ENCODE measurements around the gene EPB41.

EPB41 gene

DNA sequence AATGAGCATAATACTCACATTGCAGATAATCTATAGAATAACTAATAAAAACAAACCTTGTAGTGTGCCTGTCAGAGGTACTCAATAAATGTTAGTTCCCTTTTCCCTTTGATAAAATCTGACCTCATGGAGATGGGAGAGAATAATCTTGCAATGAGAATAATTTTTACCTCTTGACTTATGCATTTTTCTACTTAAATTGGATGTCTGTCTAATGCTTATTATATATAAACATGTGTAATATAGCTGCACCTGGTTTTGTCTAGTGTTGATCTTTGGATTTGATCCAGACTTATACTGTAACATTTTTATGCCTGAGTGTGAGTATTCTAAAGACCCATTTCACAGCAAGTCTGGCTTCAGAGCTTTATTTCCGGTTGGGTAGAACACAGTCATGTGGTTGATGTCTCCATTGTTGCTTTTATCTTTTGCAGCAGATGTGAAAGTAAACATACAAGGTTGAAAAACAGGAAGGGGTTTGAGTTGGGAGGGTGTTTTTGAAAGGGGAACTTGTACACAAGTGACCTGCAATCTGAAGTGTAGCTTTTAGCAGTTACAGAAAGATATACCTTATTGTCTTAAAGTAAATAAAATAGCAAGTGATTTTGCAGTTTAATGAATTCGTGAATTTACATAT lies 12.4 kb downstream of the EPB41 start:
- TF ChIP-seq HDGF (IDR thresholded peaks at IDR 0.05; ENCODE audit: borderline replicate concordance) = no peak
- no peak for TF ChIP-seq LEF1 (IDR thresholded peaks at IDR 0.05; ENCODE audit: borderline replicate concordance)
- no peak for TF ChIP-seq TARDBP (IDR thresholded peaks at IDR 0.05)
- TF ChIP-seq ARNT (IDR thresholded peaks at IDR 0.05) = no peak
- TF ChIP-seq ELF4 (IDR thresholded peaks at IDR 0.05) = no peak
- TF ChIP-seq L3MBTL2 (conservative IDR thresholded peaks at IDR 0.05) = no peak
- no peak for DNase-seq (ENCODE audit: extremely low spot score)
- POLR2A ChIA-PET = interaction anchor here (3.5 kb wide), 1 partner anchor 12 kb away, joined by 12 read pairs; the partner anchor contains the start of gene EPB41
- CTCF ChIA-PET = interaction anchor here (1.9 kb wide), 1 partner anchor 45 kb away, joined by 5 read pairs; no protein-coding TSS in a partner anchor

DNA sequence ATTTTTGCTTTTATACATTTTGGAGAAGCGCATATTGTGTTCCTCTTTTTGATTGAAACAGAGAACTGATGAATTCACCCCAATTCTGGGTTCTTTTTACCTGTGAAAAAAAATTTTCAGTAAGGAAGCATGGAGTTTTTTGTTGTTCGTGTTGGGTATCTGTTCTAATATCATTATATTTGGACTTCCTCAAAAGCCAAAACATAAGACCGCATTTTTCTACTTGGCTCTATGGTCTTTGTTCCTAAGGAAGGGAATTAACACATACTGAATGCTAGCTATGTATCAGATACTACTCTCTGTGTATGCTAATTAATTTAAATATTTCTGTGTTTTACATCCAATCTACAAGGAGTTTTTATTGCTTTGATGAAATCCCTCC lies 12.9 kb downstream of the EPB41 start:
- TF ChIP-seq BHLHE40 (IDR thresholded peaks at IDR 0.05; ENCODE audit: borderline replicate concordance) = no peak
- CTCF ChIA-PET = interaction anchor here (1.0 to 1.9 kb wide), 2 partner anchors 45 to 105 kb away, joined by 3 to 5 read pairs; no protein-coding TSS in a partner anchor
- no peak for DNase-seq (ENCODE audit: extremely low spot score)
- POLR2A ChIA-PET = interaction anchor here (3.5 kb wide), 1 partner anchor 13 kb away, joined by 12 read pairs; the partner anchor contains the start of gene EPB41

DNA sequence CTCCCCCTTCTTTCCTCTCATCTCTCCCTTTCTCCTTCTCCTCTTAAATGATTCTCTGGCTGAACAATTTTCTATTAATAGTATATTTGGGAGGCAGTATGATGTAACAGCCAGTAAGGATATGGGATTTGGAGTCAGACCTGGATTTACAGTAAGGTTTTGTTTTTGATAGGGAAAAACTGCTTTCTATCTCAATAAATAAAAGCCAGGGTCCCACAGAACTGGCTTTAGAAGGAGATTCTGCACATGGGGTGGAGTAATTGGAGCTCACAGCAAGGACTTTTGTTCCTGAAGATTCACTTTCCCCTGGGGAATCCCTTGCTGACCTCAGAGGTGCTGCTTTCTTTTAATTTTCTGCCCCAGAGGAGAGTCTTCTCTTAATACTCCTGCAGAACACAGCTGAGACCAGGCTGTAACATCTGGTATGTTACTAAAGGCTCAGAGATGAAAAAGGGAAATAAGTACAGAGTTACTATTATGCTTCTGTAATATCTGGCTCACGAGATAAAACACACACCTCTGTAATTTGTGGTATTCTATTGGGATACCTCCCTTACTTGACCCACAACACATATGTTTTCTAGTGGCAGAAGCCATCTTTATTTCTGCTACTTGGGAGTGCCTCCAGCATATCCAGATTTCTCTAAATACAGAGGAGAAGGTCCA lies 13.4 kb downstream of the EPB41 start:
- no peak for DNase-seq (ENCODE audit: extremely low spot score)
- CTCF ChIA-PET = interaction anchor here (1.0 to 1.9 kb wide), 2 partner anchors 46 to 105 kb away, joined by 3 to 5 read pairs; no protein-coding TSS in a partner anchor
- POLR2A ChIA-PET = interaction anchor here (3.5 kb wide), 1 partner anchor 13 kb away, joined by 12 read pairs; the partner anchor contains the start of gene EPB41
- TF ChIP-seq LEF1 (IDR thresholded peaks at IDR 0.05; ENCODE audit: borderline replicate concordance) (no peak), ELF4 (IDR thresholded peaks at IDR 0.05) (no peak), L3MBTL2 (conservative IDR thresholded peaks at IDR 0.05) (no peak), TARDBP (IDR thresholded peaks at IDR 0.05) (no peak), BHLHE40 (IDR thresholded peaks at IDR 0.05; ENCODE audit: borderline replicate concordance) (no peak), CTBP1 (IDR thresholded peaks at IDR 0.05; ENCODE audit: borderline replicate concordance) (no peak), ZNF384 (IDR thresholded peaks at IDR 0.05) (no peak), HDGF (IDR thresholded peaks at IDR 0.05; ENCODE audit: borderline replicate concordance) (no peak), SUZ12 (IDR thresholded peaks at IDR 0.05) (no peak), FOXM1 (IDR thresholded peaks at IDR 0.05; ENCODE audit: borderline replicate concordance) (no peak), SP1 (IDR thresholded peaks at IDR 0.05) (no peak), ARNT (IDR thresholded peaks at IDR 0.05) (no peak), NFRKB (IDR thresholded peaks at IDR 0.05) (no peak), FOXA1 (IDR thresholded peaks at IDR 0.05) (no peak), FOXK2 (IDR thresholded peaks at IDR 0.05) (no peak)
- TF ChIP-seq, protein P1, sequence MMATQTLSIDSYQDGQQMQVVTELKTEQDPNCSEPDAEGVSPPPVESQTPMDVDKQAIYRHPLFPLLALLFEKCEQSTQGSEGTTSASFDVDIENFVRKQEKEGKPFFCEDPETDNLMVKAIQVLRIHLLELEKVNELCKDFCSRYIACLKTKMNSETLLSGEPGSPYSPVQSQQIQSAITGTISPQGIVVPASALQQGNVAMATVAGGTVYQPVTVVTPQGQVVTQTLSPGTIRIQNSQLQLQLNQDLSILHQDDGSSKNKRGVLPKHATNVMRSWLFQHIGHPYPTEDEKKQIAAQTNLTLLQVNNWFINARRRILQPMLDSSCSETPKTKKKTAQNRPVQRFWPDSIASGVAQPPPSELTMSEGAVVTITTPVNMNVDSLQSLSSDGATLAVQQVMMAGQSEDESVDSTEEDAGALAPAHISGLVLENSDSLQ (IDR thresholded peaks at IDR 0.05) = no peak

DNA sequence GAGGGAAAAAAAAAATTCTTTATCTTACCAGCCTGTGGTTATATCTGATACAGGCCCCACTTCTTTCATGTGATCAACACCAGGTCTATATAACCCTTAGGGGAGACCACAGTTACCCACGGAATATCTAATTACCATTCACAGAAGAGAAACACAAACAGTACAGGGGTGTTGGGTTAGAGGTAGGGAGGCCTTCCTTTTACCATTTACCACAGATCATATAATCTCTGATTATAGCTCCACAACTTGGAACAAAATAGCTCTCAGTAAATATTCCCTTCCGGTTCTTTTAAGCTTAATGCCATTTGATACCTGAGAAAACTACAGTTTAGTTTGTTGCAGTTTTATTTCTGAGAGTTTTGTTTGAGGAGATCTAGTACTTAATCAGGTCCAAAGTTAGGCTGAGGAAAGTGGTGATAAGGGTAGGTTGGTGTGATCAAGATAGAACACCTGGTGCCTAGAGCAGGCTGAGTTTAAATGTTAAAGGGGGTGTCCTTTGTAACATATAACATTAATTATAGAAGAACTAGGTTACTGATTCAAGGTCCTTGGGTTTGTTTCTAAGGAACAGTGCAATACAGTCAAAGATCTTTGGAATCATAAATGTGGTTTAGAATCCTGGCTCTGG lies 14.1 kb downstream of the EPB41 start:
- TF ChIP-seq NFRKB (IDR thresholded peaks at IDR 0.05) (no peak), CTBP1 (IDR thresholded peaks at IDR 0.05; ENCODE audit: borderline replicate concordance) (no peak), FOXM1 (IDR thresholded peaks at IDR 0.05; ENCODE audit: borderline replicate concordance) (no peak), SP1 (IDR thresholded peaks at IDR 0.05) (no peak), FOXA1 (IDR thresholded peaks at IDR 0.05) (no peak), ELF4 (IDR thresholded peaks at IDR 0.05) (no peak), SUZ12 (IDR thresholded peaks at IDR 0.05) (no peak)
- TF ChIP-seq, protein P1 (IDR thresholded peaks at IDR 0.05) = no peak
- ChIA-PET CTCF (interaction anchor here (1.0 to 1.9 kb wide), 2 partner anchors 46 to 104 kb away, joined by 3 to 5 read pairs; no protein-coding TSS in a partner anchor), POLR2A (interaction anchor here (3.5 kb wide), 1 partner anchor 14 kb away, joined by 12 read pairs; the partner anchor contains the start of gene EPB41)
- DNase-seq (ENCODE audit: extremely low spot score) = no peak

DNA sequence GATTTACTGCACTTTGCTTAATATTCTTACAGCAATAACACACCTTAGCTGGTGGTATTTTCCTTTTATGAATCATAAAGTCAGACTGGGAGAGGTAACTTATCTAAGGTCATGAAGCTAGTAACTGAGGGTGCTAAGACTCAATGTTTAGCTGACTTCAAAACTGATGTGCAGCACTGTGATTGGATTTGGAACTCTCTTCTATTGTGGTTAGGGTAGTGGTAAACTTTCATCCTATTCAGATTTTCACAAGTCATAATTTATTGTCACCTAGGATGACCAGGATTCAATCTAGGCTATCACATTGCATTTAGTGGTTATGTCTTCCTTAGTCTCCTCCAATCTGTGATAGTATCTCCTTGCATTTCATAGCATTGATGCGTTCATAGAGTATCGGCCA lies 18.9 kb downstream of the EPB41 start:
- ChIA-PET CTCF (interaction anchor here (0.6 kb wide), 1 partner anchor 1875 kb away, joined by 3 read pairs; no protein-coding TSS in a partner anchor), POLR2A (no interaction called here)
- TF ChIP-seq SP1 (IDR thresholded peaks at IDR 0.05) (no peak), L3MBTL2 (conservative IDR thresholded peaks at IDR 0.05) (no peak)
- DNase-seq (ENCODE audit: extremely low spot score) = no peak

DNA sequence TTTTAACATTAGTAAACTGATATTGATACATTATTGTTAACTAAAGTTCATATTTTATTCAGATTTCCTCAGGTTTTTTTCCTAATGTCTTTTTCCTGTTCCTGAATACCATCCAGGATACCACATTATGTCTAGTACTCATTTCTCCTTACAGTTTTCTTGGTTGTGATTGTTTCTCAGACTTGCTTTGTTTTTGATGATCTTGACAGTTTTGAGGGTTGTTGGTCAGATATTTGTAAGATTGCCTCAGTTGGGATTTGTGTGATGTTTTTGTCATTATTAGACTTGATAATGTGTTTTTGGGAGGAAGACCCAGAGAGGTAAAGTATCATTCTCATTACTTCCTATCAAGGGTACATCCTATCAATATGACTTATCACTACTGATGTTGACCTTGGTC lies 19.5 kb downstream of the EPB41 start:
- TF ChIP-seq LEF1 (IDR thresholded peaks at IDR 0.05; ENCODE audit: borderline replicate concordance) (no peak), CTBP1 (IDR thresholded peaks at IDR 0.05; ENCODE audit: borderline replicate concordance) (no peak), SP1 (IDR thresholded peaks at IDR 0.05) (no peak), NFRKB (IDR thresholded peaks at IDR 0.05) (no peak), TARDBP (IDR thresholded peaks at IDR 0.05) (no peak), SUZ12 (IDR thresholded peaks at IDR 0.05) (no peak), HDGF (IDR thresholded peaks at IDR 0.05; ENCODE audit: borderline replicate concordance) (no peak), BHLHE40 (IDR thresholded peaks at IDR 0.05; ENCODE audit: borderline replicate concordance) (no peak), L3MBTL2 (conservative IDR thresholded peaks at IDR 0.05) (no peak), ZNF384 (IDR thresholded peaks at IDR 0.05) (no peak), FOXM1 (IDR thresholded peaks at IDR 0.05; ENCODE audit: borderline replicate concordance) (no peak), FOXK2 (IDR thresholded peaks at IDR 0.05) (no peak)
- TF ChIP-seq, protein P1 (IDR thresholded peaks at IDR 0.05) = no peak
- ChIA-PET POLR2A (no interaction called here), CTCF (no interaction called here)
- DNase-seq (ENCODE audit: extremely low spot score) = no peak
